HG03139 (cell line): ENCODE measurements around the gene UGCG.
"Not testable (repeated sequence)": the region's sequence is repeated elsewhere in the genome, so short reads cannot be mapped to it uniquely, and the experiment has no call there.

Experiments
- ATAC-seq: cut with Tn5 transposase; IDR thresholded peaks from one replicate; pipeline ENCODE4 v1.9.1; 2021; ENCODE audit not compliant: unreplicated experiment

UGCG gene

GRCh38 chr9:111895996-111896941 lies at the start of gene UGCG:
Gene UGCG (plus strand): TSS chr9:111896814. CDS start chr9:111897216, 402 bp downstream.
- ATAC-seq: peak; percentile 82

GRCh38 chr9:111851553-111851952 lies 45.1 kb upstream of the UGCG start:
- no peak for ATAC-seq

- no peak for ATAC-seq
These were observed 44.3 kb upstream of the UGCG start for GRCh38 chr9:111852291-111852690.

- no peak for ATAC-seq
These were observed 43.2 kb upstream of the UGCG start for GRCh38 chr9:111853450-111853827.

- no peak for ATAC-seq
These were observed 41.8 kb upstream of the UGCG start for GRCh38 chr9:111854799-111855198.

GRCh38 chr9:111857555-111858211 lies 38.9 kb upstream of the UGCG start:
- ATAC-seq: no peak

- no peak for ATAC-seq
These were observed 36.2 kb upstream of the UGCG start for GRCh38 chr9:111860443-111860842.

GRCh38 chr9:111863636-111864035 lies 33.0 kb upstream of the UGCG start:
- ATAC-seq: no peak

- no peak for ATAC-seq
These were observed 29.6 kb upstream of the UGCG start for GRCh38 chr9:111866976-111867375.

GRCh38 chr9:111868475-111868874 lies 28.1 kb upstream of the UGCG start:
- no peak for ATAC-seq

- ATAC-seq: no peak
These were observed 25.7 kb upstream of the UGCG start for GRCh38 chr9:111870774-111871498.

- ATAC-seq: no peak
These were observed 25.1 kb upstream of the UGCG start for GRCh38 chr9:111871499-111871855.

GRCh38 chr9:111872886-111873285 lies 23.7 kb upstream of the UGCG start:
- ATAC-seq: no peak

GRCh38 chr9:111873901-111874300 lies 22.7 kb upstream of the UGCG start:
- ATAC-seq: no peak

GRCh38 chr9:111874500-111874899 lies 22.1 kb upstream of the UGCG start:
- no peak for ATAC-seq

GRCh38 chr9:111875291-111875690 lies 21.3 kb upstream of the UGCG start:
- not testable (repeated sequence) for ATAC-seq

GRCh38 chr9:111875691-111876090 lies 20.9 kb upstream of the UGCG start:
- not testable (repeated sequence) for ATAC-seq

GRCh38 chr9:111876179-111876578 lies 20.4 kb upstream of the UGCG start:
- no peak for ATAC-seq

GRCh38 chr9:111877420-111877819 lies 19.2 kb upstream of the UGCG start:
- no peak for ATAC-seq

GRCh38 chr9:111878946-111879345 lies 17.7 kb upstream of the UGCG start:
- no peak for ATAC-seq

- ATAC-seq: no peak
These were observed 9.5 kb upstream of the UGCG start for GRCh38 chr9:111886983-111887718.
